DMS 273 (cell line): ENCODE data around the gene ADAM10.

Experiments used
- DNase-seq: peaks from one replicate; lab custom pipeline; 2025; ENCODE audit not compliant: unreplicated experiment; lab: John Stamatoyannopoulos, UW

The ADAM10 gene

GRCh38 chr15:58541410-58542087, 208.0 kb downstream of the ADAM10 start:
- DNase-seq: no peak

GRCh38 chr15:58539548-58539947, 210.0 kb downstream of the ADAM10 start:
- no peak for DNase-seq

- DNase-seq: no peak
Measured at GRCh38 chr15:58538901-58539300, 210.6 kb downstream of the ADAM10 start.
